HG03159 (cell line): ENCODE results near the gene UBIAD1.

ENCODE experiments used
- ATAC-seq: cut with Tn5 transposase; IDR thresholded peaks from one replicate; pipeline ENCODE4 v1.9.1; 2021; ENCODE audit warnings: mild to moderate bottlenecking, moderate library complexity; ENCODE audit not compliant: unreplicated experiment

UBIAD1 gene

GRCh38 chr1:11309385-11309784 lies 36.4 kb downstream of the UBIAD1 start:
- ATAC-seq, result no peak

- ATAC-seq, result no peak
Observed at GRCh38 chr1:11311816-11312755, 39.1 kb downstream of the UBIAD1 start.

GRCh38 chr1:11314959-11315358 lies 42.0 kb downstream of the UBIAD1 start:
- ATAC-seq, result no peak

- no peak for ATAC-seq
Observed at GRCh38 chr1:11316701-11317100, 43.7 kb downstream of the UBIAD1 start.

- ATAC-seq, result no peak
Observed at GRCh38 chr1:11318982-11319381, 46.0 kb downstream of the UBIAD1 start.

- ATAC-seq, result no peak
Observed at GRCh38 chr1:11320153-11320936, 47.3 kb downstream of the UBIAD1 start.

- ATAC-seq, result no peak
Observed at GRCh38 chr1:11321656-11322491, 48.9 kb downstream of the UBIAD1 start.

- no peak for ATAC-seq
Observed at GRCh38 chr1:11324567-11325165, 51.7 kb downstream of the UBIAD1 start.

- ATAC-seq, result no peak
Observed at GRCh38 chr1:11326070-11326469, 53.1 kb downstream of the UBIAD1 start.

- no peak for ATAC-seq
Observed at GRCh38 chr1:11328444-11328843, 55.4 kb downstream of the UBIAD1 start.

GRCh38 chr1:11330411-11330810 lies 57.4 kb downstream of the UBIAD1 start:
- ATAC-seq, result no peak

GRCh38 chr1:11331036-11331944 lies 58.3 kb downstream of the UBIAD1 start:
- ATAC-seq, result no peak

GRCh38 chr1:11331945-11332546 lies 59.0 kb downstream of the UBIAD1 start:
- ATAC-seq, result no peak

- no peak for ATAC-seq
Observed at GRCh38 chr1:11333631-11334030, 60.6 kb downstream of the UBIAD1 start.

- no peak for ATAC-seq
Observed at GRCh38 chr1:11334261-11334804, 61.3 kb downstream of the UBIAD1 start.

- no peak for ATAC-seq
Observed at GRCh38 chr1:11334821-11335220, 61.8 kb downstream of the UBIAD1 start.

GRCh38 chr1:11335417-11336056 lies 62.5 kb downstream of the UBIAD1 start:
- ATAC-seq, result peak; percentile 82

- no peak for ATAC-seq
Observed at GRCh38 chr1:11337580-11338073, 64.6 kb downstream of the UBIAD1 start.
